Urothelium cell line (cell line): ENCODE data around the gene RNF128.
"Not testable (repeated sequence)": the region's sequence is repeated elsewhere in the genome, so short reads cannot be mapped to it uniquely, and the experiment has no call there.

Source experiments
- DNase-seq: peaks from one replicate; pipeline ENCODE4 v3.0.0; 2011; ENCODE audit warnings: low spot score, mixed read lengths
- FAIRE-seq: peaks from 2 replicates; lab custom pipeline; 2011; peaks lifted over from hg19 to GRCh38; lab: Jason Lieb, UNC

The RNF128 gene

GRCh38 chrX:106742805-106743204 is 16.3 kb downstream of the RNF128 start:
- no peak for DNase-seq

DNA sequence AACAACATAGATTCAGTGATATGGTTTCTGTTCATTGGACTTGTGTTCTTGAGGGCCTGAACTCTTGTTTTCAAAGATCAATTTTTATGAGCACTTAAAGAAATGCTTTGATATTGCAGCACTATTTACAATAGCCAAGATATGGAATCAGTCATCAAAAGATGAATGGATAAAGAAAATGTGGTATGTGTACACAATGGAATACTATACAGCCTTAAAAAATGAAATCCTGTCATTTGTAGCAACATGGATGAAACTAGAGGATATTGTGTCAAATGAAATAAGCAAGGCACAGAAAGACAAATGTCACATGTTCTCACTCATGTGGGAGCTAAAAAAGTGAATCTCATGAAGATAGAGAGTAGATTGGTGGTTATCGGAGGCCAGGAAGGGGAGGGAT is 21.9 kb downstream of the RNF128 start:
- no peak for FAIRE-seq
- no peak for DNase-seq

More at GRCh38 chrX:106742805-106743204, 16.3 kb downstream of the RNF128 start:
- no peak for FAIRE-seq

- DNase-seq = no peak
- no peak for FAIRE-seq
Observed at GRCh38 chrX:106751407-106751806, 24.9 kb downstream of the RNF128 start.

GRCh38 chrX:106752101-106752678 is 25.7 kb downstream of the RNF128 start:
- no peak for DNase-seq
- FAIRE-seq = no peak

DNA sequence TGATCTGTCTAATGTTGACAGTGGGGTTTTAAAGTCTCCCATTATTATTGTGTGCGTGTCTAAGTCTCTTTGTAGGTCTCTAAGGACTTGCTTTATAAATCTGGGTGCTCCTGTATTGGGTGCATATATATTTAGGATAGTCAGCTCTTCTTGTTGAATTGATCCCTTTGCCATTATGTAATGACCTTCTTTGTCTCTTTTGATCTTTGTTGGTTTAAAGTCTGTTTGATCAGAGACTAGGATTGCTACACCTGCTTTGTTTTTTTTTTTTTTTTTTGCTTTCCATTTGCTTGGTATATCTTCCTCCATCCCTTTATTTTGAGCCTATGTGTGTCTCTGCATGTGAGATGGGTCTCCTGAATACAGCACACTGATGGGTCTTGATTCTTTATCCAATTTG is 42.8 kb downstream of the RNF128 start:
- not testable (repeated sequence) for FAIRE-seq, DNase-seq

DNA sequence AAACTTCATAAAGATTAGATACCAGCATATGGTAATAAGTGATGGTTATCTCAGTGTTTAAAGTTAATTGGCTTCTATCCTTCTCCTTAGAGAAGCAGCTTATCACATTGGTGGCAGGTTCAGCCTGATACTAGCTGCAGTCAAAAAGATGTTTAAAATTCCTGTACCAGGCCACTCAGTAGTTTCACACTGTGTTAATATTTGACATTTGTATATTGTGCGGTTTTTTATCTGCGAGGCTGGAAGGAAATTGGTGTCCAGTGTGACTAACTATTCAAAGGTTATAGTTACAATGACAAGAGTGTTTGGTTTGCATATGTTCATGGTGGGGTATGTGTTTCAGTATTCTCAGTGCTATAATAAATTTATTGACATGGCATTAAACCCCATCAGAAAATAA is 48.5 kb downstream of the RNF128 start:
- no peak for DNase-seq
- no peak for FAIRE-seq

DNA sequence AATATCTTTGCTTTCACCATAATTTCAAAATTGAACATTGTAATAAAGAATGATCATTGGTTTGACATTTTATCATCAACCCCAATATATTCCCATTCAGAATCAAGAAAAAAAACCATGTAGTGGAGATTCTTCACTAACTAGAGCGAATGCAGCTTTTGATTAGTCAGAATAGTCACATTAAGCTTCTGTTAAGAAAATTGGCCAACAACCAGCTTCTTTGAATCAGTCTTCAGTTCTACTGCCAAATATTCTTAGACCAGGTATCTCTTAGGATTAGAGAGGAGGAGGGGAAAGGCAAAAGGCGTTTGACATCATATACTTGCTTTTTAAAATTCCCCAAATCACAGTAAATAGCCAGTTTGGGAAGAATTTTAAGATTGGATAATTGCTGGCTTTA is 53.8 kb downstream of the RNF128 start:
- DNase-seq = no peak
- FAIRE-seq = no peak

GRCh38 chrX:106780664-106781377 is 54.3 kb downstream of the RNF128 start:
- DNase-seq = no peak
- FAIRE-seq = no peak

DNA sequence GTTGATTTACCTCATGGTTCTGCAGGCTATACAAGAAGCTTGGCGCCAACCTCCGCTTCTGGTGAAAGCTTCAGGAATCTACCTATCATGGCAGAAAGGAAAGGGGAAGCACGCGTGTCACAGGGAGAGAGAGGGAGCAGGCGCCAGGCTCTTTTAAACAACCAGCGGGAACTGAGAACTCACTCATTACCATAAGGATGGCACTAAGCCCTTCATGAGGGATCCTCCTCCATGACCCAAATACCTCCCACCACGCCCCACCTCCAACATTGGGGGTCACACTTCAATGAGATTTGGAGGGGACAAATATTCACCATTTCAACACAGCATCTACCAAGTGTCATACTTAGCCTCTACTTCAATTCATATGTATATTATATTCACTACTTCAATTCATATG is 57.2 kb downstream of the RNF128 start:
- DNase-seq (no peak), FAIRE-seq (no peak)

DNA sequence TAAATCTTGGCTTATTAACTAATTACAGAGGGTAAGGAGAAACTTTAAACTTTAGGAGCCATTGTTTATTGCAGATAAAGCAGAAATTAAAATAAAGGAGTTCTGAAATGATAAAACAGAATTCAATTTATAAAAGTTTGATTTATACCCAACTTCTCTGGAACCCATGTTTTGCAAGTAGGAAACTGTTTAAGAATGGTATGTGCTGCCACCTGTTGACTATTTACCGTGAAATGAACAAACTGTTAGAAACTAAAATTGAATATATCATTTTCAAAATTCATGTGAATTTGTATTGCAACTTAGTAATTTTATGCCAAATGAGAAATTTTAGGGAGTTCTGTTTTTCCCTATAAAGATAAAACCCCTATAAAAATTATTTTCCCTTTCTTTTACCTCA is 65.0 kb downstream of the RNF128 start:
- no peak for FAIRE-seq

DNA sequence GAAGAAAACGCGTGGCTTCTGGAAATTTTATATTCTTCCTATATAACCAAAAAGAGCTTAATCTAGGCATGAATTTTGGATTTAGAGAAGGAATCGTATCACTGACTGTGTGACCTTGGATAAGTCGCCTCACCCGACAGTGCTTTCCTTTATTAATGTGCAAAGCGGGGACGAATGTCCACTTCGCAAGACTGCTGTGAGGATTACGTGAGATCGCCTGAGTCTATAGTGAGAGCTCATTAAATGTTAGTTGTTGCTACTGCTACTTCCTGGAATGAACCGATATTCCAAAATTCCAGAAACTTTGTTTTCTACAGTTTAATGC is 75.5 kb downstream of the RNF128 start:
- DNase-seq (no peak), FAIRE-seq (no peak)

More for the DNA sequence above, 65.0 kb downstream of the RNF128 start:
- no peak for DNase-seq

DNA sequence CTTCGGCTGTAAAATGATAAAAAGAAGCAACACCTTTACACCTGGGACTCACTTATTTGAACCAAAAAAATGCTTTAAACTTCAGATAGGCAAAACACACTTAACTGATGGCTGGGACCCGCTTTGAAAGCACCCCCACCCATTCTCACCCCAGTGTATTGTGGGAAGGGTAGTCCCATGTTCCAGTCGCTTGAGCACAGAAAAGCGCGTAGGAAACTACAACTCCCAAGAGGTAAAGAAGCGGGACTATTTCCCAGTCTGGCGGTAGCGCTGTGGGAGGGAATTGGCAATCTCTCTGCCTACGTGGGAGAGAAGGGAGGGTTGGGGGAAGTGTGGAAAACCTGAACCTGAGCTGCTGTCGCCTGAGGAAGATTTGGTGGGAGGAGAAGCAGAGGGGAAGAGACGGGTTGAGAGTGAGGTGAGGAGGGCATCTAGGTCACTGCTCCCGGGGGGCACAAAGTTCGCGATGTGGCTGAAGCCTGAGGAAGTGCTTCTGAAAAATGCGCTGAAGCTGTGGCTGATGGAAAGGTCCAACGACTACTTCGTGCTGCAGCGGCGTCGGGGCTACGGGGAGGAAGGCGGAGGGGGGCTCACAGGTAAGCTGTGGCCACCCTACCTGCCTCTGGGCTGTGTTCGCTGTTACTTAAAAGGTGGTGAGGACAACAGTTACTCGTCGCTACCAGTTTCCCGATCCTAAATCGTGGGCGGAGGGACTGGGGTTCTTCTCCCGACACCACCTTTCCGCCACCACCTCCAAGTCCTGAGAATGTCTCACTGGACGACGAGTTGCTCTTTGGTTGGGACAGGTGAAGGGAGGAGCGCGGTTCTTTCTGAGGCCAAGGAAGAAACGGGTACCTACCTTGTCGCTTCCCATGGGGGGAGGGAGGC is 76.1 kb downstream of the RNF128 start, which contains the start of gene TBC1D8B:
TBC1D8B (plus strand) TSS at position 286 of the 888 bp plus-strand sequence; CDS start at position 467, 181 bp downstream.
- no peak for FAIRE-seq
- peak; percentile 58 for DNase-seq

DNA sequence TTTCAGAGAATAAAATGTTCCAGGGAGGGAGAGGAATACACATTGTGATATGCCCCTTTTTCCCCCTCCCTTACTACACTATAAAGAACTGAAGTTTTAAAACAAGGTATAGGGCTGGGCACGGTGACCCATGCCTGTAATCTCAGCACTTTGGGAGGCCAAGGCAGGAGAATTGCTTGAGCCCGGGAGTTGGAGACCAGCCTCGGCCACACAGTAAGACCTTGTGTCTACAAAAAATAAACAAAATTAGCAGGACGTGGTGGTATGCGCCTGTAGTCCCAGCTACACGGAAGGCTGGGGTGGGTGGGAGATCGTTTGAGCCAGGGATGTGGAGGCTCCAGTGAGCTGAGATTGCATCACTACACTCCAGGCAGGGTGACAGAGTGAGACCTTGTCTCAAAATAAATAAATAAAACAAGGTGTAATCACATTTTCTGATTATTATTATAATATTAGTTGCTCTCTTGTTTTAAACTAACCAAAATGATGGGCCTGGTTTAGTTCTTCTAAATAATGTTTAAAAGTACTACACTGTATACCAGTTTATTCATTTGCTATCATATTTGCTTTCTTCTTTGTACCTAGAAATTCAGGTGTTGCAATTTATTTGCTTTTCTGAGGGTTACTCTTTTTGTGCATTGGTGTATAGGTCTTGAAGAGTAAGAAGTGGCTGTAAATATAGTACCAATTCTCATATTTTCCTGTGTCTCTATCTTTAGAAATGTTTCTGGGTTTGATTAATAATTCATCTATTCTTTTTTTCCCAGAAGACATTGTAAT is 84.8 kb downstream of the RNF128 start:
- DNase-seq (no peak), FAIRE-seq (no peak)

- FAIRE-seq, DNase-seq: not testable (repeated sequence)
Observed at GRCh38 chrX:106812930-106813329, 86.4 kb downstream of the RNF128 start.

GRCh38 chrX:106814093-106814492 is 87.6 kb downstream of the RNF128 start:
- not testable (repeated sequence) for DNase-seq, FAIRE-seq
